ENCODE data around the gene SCUBE1. TPM values are rescaled to one million over a fixed set of nuclear protein-coding genes. Genes with fewer than 3 reads are reported as not detected.

SCUBE1 gene
- total and polyA plus RNA-seq, 10 of the 15 experiments (the other 5 are each of a cell fraction or from before 2014, with no cell fraction given): not detected

GRCh38 chr22:43288807-43289420, 54.3 kb downstream of the SCUBE1 start:
- H3K9me3 ChIP-seq (replicated peaks; ENCODE audit: control insufficient read depth, insufficient read depth, low read length): no peaks in the 10 kb centered on the region
- 55% methylated on average over 12 of the region's 12 CpGs for WGBS (ENCODE audit: insufficient coverage, insufficient replicate concordance, low lambda C conversion rate, missing lambda C conversion rate)
- peaks cover 2% of the 10 kb centered on the region in 2 experiments; a peak in 2 of 4 replicates for H3K27me3 ChIP-seq (replicated peaks in 1 of 2; ENCODE audit: control insufficient read depth in 2 of 2, insufficient read depth in 2 of 2, low read length in 1 of 2)
- ChIA-PET POLR2A (no interaction called here), SMC1A (ENCODE audit: uncharacterized antibody, unreplicated experiment) (interaction anchor here (0.5 kb wide), 1 partner anchor 54 kb away, joined by 3 read pairs; no protein-coding TSS in a partner anchor), RAD21 (ENCODE audit: unreplicated experiment) (interaction anchor here (2.3 kb wide), 1 partner anchor 15 kb away, joined by 9 read pairs; no protein-coding TSS in a partner anchor), CTCF (interaction anchor here (1.8 kb wide), 1 partner anchor 15 kb away, joined by 7 read pairs; no protein-coding TSS in a partner anchor)
- no peak for FAIRE-seq
- peak overlapping the region; percentile 27; the same call in 1 of the 2 replicates for H3K4me2 ChIP-seq (ENCODE audit: control insufficient read depth, insufficient read depth)
- no peaks in the 10 kb centered on the region for H3K4me1 ChIP-seq (ENCODE audit: control insufficient read depth, insufficient read depth, low read length)
- no peak overlapping the region for H3K27ac ChIP-seq (ENCODE audit: control insufficient read depth, insufficient read depth)
- H3K4me3 ChIP-seq: no peak overlapping the region
- no peaks in the 10 kb centered on the region for H3K79me2 ChIP-seq (ENCODE audit: control insufficient read depth, insufficient read depth, low read length)
- no TSS peak for BruUV-seq (replicated peaks)
- peak overlapping the region; percentile 38; the same call in 1 of the 2 replicates for H2AFZ ChIP-seq (ENCODE audit: control insufficient read depth, low read depth, low read length)
- intact Hi-C loops (cut with micrococcal nuclease; ENCODE audit: unreplicated experiment): no loop called here
- H3K9ac ChIP-seq (ENCODE audit: control insufficient read depth, insufficient read depth, low read length): no peak overlapping the region
- no peaks in the 10 kb centered on the region for H4K20me1 ChIP-seq (ENCODE audit: control insufficient read depth, insufficient read depth)
- ATAC-seq: peak; percentile 42
- in situ Hi-C loops (cut with MboI): no loop called here
- no peak for DNase-seq (ENCODE audit: low read depth, low spot score)
- H3K36me3 ChIP-seq (ENCODE audit: control insufficient read depth in 2 of 2, insufficient read depth in 2 of 2, low read length in 1 of 2): no peaks in the 10 kb centered on the region
- TF ChIP-seq HDAC6 (IDR thresholded peaks at IDR 0.05; ENCODE audit: unreplicated experiment) (no peak), SMARCA5 (IDR thresholded peaks at IDR 0.05) (no peak), TBL1XR1 (IDR thresholded peaks at IDR 0.05; ENCODE audit: low read depth, low read length) (no peak), SPI1 (IDR thresholded peaks at IDR 0.05; ENCODE audit: borderline replicate concordance, insufficient read depth, low read depth, low read length) (no peak), ZZZ3 (IDR thresholded peaks at IDR 0.05; ENCODE audit: control insufficient read depth, insufficient read length, low read depth) (no peak), PAX8 (IDR thresholded peaks at IDR 0.05) (no peak), MXI1 (IDR thresholded peaks at IDR 0.05; ENCODE audit: low read depth, low read length) (no peak), RCOR1 (conservative IDR thresholded peaks at IDR 0.05; ENCODE audit: low read depth, low read length) (no peak), CBX3 (IDR thresholded peaks at IDR 0.05; ENCODE audit: borderline replicate concordance, low read depth) (no peak), ZBTB4 (CRISPR knock-in tag; IDR thresholded peaks at IDR 0.05) (no peak), CEBPB (IDR thresholded peaks at IDR 0.05; ENCODE audit: borderline replicate concordance in 1 of 2, low read depth in 2 of 2, low read length in 2 of 2) (no peak), EP300 (IDR thresholded peaks at IDR 0.05; ENCODE audit: borderline replicate concordance in 1 of 2, control insufficient read depth in 1 of 2, low read depth in 2 of 2, low read length in 2 of 2) (no peak)
- TF ChIP-seq, protein P1, sequence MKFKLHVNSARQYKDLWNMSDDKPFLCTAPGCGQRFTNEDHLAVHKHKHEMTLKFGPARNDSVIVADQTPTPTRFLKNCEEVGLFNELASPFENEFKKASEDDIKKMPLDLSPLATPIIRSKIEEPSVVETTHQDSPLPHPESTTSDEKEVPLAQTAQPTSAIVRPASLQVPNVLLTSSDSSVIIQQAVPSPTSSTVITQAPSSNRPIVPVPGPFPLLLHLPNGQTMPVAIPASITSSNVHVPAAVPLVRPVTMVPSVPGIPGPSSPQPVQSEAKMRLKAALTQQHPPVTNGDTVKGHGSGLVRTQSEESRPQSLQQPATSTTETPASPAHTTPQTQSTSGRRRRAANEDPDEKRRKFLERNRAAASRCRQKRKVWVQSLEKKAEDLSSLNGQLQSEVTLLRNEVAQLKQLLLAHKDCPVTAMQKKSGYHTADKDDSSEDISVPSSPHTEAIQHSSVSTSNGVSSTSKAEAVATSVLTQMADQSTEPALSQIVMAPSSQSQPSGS (IDR thresholded peaks at IDR 0.05; ENCODE audit: low read length): no peak
- TF ChIP-seq, protein P2, sequence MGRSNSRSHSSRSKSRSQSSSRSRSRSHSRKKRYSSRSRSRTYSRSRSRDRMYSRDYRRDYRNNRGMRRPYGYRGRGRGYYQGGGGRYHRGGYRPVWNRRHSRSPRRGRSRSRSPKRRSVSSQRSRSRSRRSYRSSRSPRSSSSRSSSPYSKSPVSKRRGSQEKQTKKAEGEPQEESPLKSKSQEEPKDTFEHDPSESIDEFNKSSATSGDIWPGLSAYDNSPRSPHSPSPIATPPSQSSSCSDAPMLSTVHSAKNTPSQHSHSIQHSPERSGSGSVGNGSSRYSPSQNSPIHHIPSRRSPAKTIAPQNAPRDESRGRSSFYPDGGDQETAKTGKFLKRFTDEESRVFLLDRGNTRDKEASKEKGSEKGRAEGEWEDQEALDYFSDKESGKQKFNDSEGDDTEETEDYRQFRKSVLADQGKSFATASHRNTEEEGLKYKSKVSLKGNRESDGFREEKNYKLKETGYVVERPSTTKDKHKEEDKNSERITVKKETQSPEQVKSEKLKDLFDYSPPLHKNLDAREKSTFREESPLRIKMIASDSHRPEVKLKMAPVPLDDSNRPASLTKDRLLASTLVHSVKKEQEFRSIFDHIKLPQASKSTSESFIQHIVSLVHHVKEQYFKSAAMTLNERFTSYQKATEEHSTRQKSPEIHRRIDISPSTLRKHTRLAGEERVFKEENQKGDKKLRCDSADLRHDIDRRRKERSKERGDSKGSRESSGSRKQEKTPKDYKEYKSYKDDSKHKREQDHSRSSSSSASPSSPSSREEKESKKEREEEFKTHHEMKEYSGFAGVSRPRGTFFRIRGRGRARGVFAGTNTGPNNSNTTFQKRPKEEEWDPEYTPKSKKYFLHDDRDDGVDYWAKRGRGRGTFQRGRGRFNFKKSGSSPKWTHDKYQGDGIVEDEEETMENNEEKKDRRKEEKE (IDR thresholded peaks at IDR 0.05): no peak

Data from GM12878 (cell line).